HCT116 (cell line): ENCODE results near the gene PYY. TPM values are rescaled to one million over a fixed set of nuclear protein-coding genes. Genes with fewer than 3 reads are reported as not detected.

Source experiments
- ATAC-seq: fragments of 200-7000 bp; cut with Tn5 transposase; 2 replicates; pipeline ENCODE4 v1.9.1; 2020; ENCODE audit warnings: mild to moderate bottlenecking, moderate library complexity
- BruUV-seq: library from RNA; stranded (reverse); fragments of 400-500 nt; replicated peaks from 2 replicates; lab custom pipeline; 2021; lab: Mats Ljungman, UMichigan
- CTCF ChIA-PET: fragments of 300-600 bp; sonication (Branson Sonifier 250); formaldehyde crosslinking; loops from one replicate; lab custom pipeline; 2021; ENCODE audit warnings: antibody characterized with exemption; lab: Charles Lee
- POLR2A ChIA-PET: fragments of 300-600, 350-600 bp; sonication (Branson Sonifier 250); formaldehyde crosslinking; loops from one replicate; lab custom pipeline; 2021; ENCODE audit warnings: antibody characterized with exemption; lab: Charles Lee
- RAD21 ChIA-PET, 2 experiments: fragments of 300-600 bp; sonication (Branson Sonifier 250); formaldehyde crosslinking; loops; one replicate each; lab custom pipeline; 2023; ENCODE audit warnings: low total read pairs in 2 of 2; ENCODE audit not compliant: uncharacterized antibody in 2 of 2, unreplicated experiment in 2 of 2, low non-redundant PET in 1 of 2; lab: Charles Lee
- DNase-seq: peaks from one replicate; pipeline ENCODE4 v3.0.0-alpha.2; 2010; ENCODE audit warnings: low read depth, low spot score
- H2AFZ ChIP-seq: fragments of 200-600 bp; shearing (Covaris generic), sonication (generic); 2 replicates; pipeline ENCODE4 v1.6.1; 2017; ENCODE audit warnings: low read depth, mixed run types, mixed read lengths, antibody characterized with exemption, low read length; ENCODE audit not compliant: poor library complexity, severe bottlenecking
- H3K27ac ChIP-seq: 2 replicates; pipeline ENCODE4 v1.5.1; 2012; ENCODE audit warnings: low read depth, low read length
- H3K27me3 ChIP-seq: fragments of 200-600 bp; sonication (generic); 2 replicates; pipeline ENCODE4 v1.6.1; 2016; ENCODE audit warnings: mixed run types, low read length, mixed read lengths; ENCODE audit not compliant: insufficient read depth
- H3K36me3 ChIP-seq, 2 experiments: fragments of 200-500 bp in 1 of 2; fragments of 200-600 bp in 1 of 2; sonication (Bioruptor generic) in 1 of 2; sonication (generic) in 1 of 2; 2 replicates each; pipeline versions ENCODE4 v1.5.1 to v1.6.1; 2014 to 2016; ENCODE audit warnings: low read length in 2 of 2, inconsistent platforms in 1 of 2, mixed read lengths in 1 of 2, mixed run types in 1 of 2; ENCODE audit not compliant: insufficient read depth in 2 of 2, control insufficient read depth in 1 of 2
- H3K4me1 ChIP-seq, 2 experiments: fragments of 200-600 bp in 1 of 2; sonication (generic) in 1 of 2; 2 replicates each; pipeline versions ENCODE4 v1.5.1 to v1.6.1; 2012 to 2017; ENCODE audit warnings: low read length in 2 of 2, inconsistent platforms in 1 of 2, mild to moderate bottlenecking in 1 of 2, mixed read lengths in 1 of 2, mixed run types in 1 of 2, moderate library complexity in 1 of 2; ENCODE audit not compliant: insufficient read depth in 2 of 2, control insufficient read depth in 1 of 2
- H3K4me2 ChIP-seq: fragments of 200-600 bp; sonication (generic); 2 replicates; pipeline ENCODE4 v1.6.1; 2017; ENCODE audit warnings: mixed run types, low read length, mixed read lengths
- H3K4me3 ChIP-seq, 2 experiments: fragments of 200-600 bp in 1 of 2; sonication (generic) in 1 of 2; replicated peaks in 1 of 2; 2 replicates each; pipeline ENCODE4 v1.5.1; 2011 to 2016; ENCODE audit warnings: low read length in 2 of 2, control low read depth in 1 of 2, low read depth in 1 of 2, mild to moderate bottlenecking in 1 of 2, mixed read lengths in 1 of 2, mixed run types in 1 of 2
- H3K79me2 ChIP-seq: fragments of 200-600 bp; sonication (generic); 2 replicates; pipeline ENCODE4 v1.6.1; 2017; ENCODE audit warnings: mild to moderate bottlenecking, mixed run types, low read length, moderate library complexity, mixed read lengths; ENCODE audit not compliant: insufficient read depth
- H3K9ac ChIP-seq: fragments of 200-600 bp; sonication (generic); 2 replicates; pipeline ENCODE4 v1.6.1; 2016; ENCODE audit warnings: low read length, mixed read lengths
- H3K9me2 ChIP-seq: fragments of 200-600 bp; sonication (generic), shearing (Covaris generic); 2 replicates; pipeline ENCODE4 v1.6.1; 2017; ENCODE audit warnings: mixed run types, mild to moderate bottlenecking, moderate library complexity; ENCODE audit not compliant: insufficient read depth
- H3K9me3 ChIP-seq, 2 experiments: fragments of 200-500 bp in 1 of 2; fragments of 200-600 bp in 1 of 2; sonication (Bioruptor generic) in 1 of 2; sonication (generic) in 1 of 2; 2 replicates each; pipeline ENCODE4 v1.6.1; 2014 to 2017; ENCODE audit warnings: low read length in 2 of 2, mixed read lengths in 2 of 2, inconsistent platforms in 1 of 2, low read depth in 1 of 2, mild to moderate bottlenecking in 1 of 2, mixed run types in 1 of 2, moderate library complexity in 1 of 2; ENCODE audit not compliant: control insufficient read depth in 1 of 2, insufficient read depth in 1 of 2
- H4K20me1 ChIP-seq: fragments of 200-600 bp; sonication (generic), shearing (Covaris generic); 2 replicates; pipeline ENCODE4 v1.6.1; 2017; ENCODE audit warnings: mixed run types, mild to moderate bottlenecking, moderate library complexity; ENCODE audit not compliant: insufficient read depth
- CBX3 ChIP-seq: IDR thresholded peaks from 2 replicates; pipeline ENCODE4 v1.6.1; 2012; ENCODE audit warnings: low read depth
- CEBPB ChIP-seq: IDR thresholded peaks from 2 replicates; pipeline ENCODE4 v1.6.1; 2012; ENCODE audit warnings: low read depth
- EZH2 ChIP-seq: fragments of 200-600 bp; sonication (generic); IDR thresholded peaks from 2 replicates; pipeline ENCODE4 v1.6.1; 2017; ENCODE audit warnings: antibody characterized with exemption, mixed run types
- EZH2phosphoT487 ChIP-seq: fragments of 200-600 bp; IDR thresholded peaks from 2 replicates; pipeline ENCODE4 v1.6.1; 2018; ENCODE audit warnings: antibody characterized with exemption, borderline replicate concordance
- FOSL1 ChIP-seq: IDR thresholded peaks from 2 replicates; pipeline ENCODE4 v1.6.1; 2012; ENCODE audit warnings: low read depth
- POLR2A ChIP-seq: IDR thresholded peaks from 2 replicates; pipeline ENCODE4 v1.7.0; 2011; ENCODE audit warnings: borderline replicate concordance; ENCODE audit not compliant: insufficient read depth, insufficient read length; ENCODE audit errors: extremely low read depth
- POLR2AphosphoS5 ChIP-seq: IDR thresholded peaks from 2 replicates; pipeline ENCODE4 v1.6.1; 2011; ENCODE audit warnings: mild to moderate bottlenecking, low read depth, low read length, moderate library complexity
- RAD21 ChIP-seq: IDR thresholded peaks from 2 replicates; pipeline ENCODE4 v1.6.1; 2012; ENCODE audit warnings: low read depth, mild to moderate bottlenecking
- SIN3A ChIP-seq: IDR thresholded peaks from 2 replicates; pipeline ENCODE4 v1.6.1; 2012; ENCODE audit warnings: low read depth
- SRF ChIP-seq: IDR thresholded peaks from 2 replicates; pipeline ENCODE4 v1.6.1; 2012; ENCODE audit warnings: low read depth
- YY1 ChIP-seq: IDR thresholded peaks from 2 replicates; pipeline ENCODE4 v1.6.1; 2011; ENCODE audit warnings: low read length, low read depth, moderate library complexity, mild to moderate bottlenecking; ENCODE audit not compliant: insufficient replicate concordance; ENCODE audit errors: extremely low read depth
- ZFX ChIP-seq: fragments of 450-650 bp; IDR thresholded peaks from 2 replicates; pipeline ENCODE4 v1.6.1; 2017
- intact Hi-C: fragments of 100-400 bp; cut with micrococcal nuclease; formaldehyde crosslinking; loops from 2 replicates; pipeline ENCODE4 v1.10.0; 2022
- total RNA-seq: library from RNA; stranded (reverse); gene quantifications from one replicate; pipeline ENCODE4 v1.2.1, GENCODE V29; 2021; ENCODE audit not compliant: unreplicated experiment
- TF ChIP-seq, protein P1 (sequence below): IDR thresholded peaks from 2 replicates; pipeline ENCODE4 v1.6.1; 2012

The PYY gene
- total RNA-seq, 1 experiment from 2014 or later, result 0.52 TPM

DNA sequence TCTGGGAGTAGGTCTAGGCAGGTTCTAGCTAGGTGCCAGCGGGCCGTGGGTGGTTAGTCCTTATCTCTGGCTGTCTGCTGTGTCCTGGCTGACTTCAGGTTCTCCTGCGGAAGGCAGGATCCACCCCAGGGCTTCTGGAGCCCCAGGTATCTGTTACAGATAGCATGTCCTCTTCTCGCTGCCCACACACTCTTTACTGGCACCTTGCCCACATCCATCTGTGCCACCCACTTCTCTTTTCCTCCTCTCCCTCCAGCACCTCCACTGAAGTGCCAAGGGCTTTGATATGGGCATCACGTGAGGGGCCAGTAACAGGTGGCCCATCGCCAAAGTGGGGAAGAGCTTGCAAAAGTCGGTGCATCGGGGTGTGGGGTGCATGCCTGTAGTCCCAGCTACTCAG lies 41.8 kb downstream of the PYY start (continued):
- no peak for TF ChIP-seq SIN3A
- TF ChIP-seq SRF, result no peak

DNA sequence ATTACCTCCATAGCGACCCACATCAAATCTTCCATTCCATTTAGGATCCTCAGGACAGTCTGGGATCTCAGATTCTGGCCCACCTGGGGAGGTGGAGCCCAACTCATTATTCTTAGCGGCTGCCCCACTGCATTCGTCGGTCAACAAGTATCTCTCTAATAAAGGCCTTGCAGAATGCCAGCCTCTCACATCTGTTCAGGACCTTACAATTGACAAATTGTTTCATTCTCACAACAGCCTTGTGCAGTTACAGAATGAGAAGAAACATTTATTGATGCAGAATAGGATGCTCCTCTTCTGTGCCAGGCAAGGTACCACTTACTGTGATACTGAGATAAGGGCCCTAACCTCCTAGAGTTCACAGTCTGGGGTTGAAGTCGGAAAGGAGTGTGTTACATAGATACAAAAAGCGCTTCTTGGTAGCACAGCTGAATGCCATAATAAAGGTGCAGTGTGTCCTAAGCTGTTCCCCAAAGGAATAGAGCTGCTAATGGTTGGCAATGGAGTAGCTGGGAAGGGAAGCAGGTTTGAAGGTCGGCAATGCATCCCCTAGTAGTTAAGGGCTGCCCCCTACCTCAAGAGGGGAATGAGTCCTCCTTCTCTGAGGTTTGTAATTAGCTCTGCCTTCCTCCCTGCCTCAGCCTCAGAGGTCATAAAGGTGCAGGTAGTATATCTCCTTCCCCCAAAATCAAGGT lies 44.1 kb downstream of the PYY start:
- POLR2A ChIA-PET, result interaction anchor here (0.7 to 0.8 kb wide), 2 partner anchors 12 to 259 kb away, joined by 3 to 4 read pairs; no protein-coding TSS in a partner anchor

More for the DNA sequence above, 44.1 kb downstream of the PYY start:
- Histone ChIP-seq H3K9me2 (no peaks in the 10 kb centered on the region), H4K20me1 (no peaks in the 10 kb centered on the region), H3K9ac (no peak overlapping the region), H3K27me3 (no peaks in the 10 kb centered on the region), H3K9me3 (no peaks in the 10 kb centered on the region), H3K4me1 (peaks cover 21 to 32% of the 10 kb centered on the region in 2 experiments), H3K4me2 (no peak overlapping the region), H3K4me3 (no peak overlapping the region), H3K27ac (no peak overlapping the region), H3K79me2 (no peaks in the 10 kb centered on the region), H2AFZ (no peak overlapping the region), H3K36me3 (no peaks in the 10 kb centered on the region)
- BruUV-seq, result no TSS peak
- ChIA-PET CTCF (interaction anchor here (0.7 to 2.3 kb wide), 11 partner anchors 8 to 224 kb away, joined by 3 to 19 read pairs (median 5); partner anchors contain the start of gene HDAC5), RAD21 (interaction anchor here in 1 of 2 experiments (0.7 kb wide), 1 partner anchor 37 kb away, joined by 6 read pairs; no protein-coding TSS in a partner anchor)
- TF ChIP-seq CBX3, result no peak
- TF ChIP-seq, protein P1, sequence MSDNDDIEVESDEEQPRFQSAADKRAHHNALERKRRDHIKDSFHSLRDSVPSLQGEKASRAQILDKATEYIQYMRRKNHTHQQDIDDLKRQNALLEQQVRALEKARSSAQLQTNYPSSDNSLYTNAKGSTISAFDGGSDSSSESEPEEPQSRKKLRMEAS, result no peak
- TF ChIP-seq POLR2AphosphoS5, result no peak
- no peak for TF ChIP-seq EZH2phosphoT487
- TF ChIP-seq POLR2A, result no peak
- no peak for TF ChIP-seq RAD21
- no peak for TF ChIP-seq ZFX
- TF ChIP-seq CEBPB, result no peak
- no peak for TF ChIP-seq FOSL1
- TF ChIP-seq SRF, result no peak
- no peak for TF ChIP-seq EZH2
- TF ChIP-seq YY1, result no peak
- ATAC-seq, result no peak
- intact Hi-C loops, result loop anchor here (10.0 kb wide), 1 partner anchor 455 kb away; the partner anchor contains the start of gene FAM171A2
- DNase-seq, result no peak
